ENCODE data around the gene PEX11G.
A peak's percentile ranks its signal among the peaks of the same experiment; 100 is the strongest.

PEX11G gene

DNA sequence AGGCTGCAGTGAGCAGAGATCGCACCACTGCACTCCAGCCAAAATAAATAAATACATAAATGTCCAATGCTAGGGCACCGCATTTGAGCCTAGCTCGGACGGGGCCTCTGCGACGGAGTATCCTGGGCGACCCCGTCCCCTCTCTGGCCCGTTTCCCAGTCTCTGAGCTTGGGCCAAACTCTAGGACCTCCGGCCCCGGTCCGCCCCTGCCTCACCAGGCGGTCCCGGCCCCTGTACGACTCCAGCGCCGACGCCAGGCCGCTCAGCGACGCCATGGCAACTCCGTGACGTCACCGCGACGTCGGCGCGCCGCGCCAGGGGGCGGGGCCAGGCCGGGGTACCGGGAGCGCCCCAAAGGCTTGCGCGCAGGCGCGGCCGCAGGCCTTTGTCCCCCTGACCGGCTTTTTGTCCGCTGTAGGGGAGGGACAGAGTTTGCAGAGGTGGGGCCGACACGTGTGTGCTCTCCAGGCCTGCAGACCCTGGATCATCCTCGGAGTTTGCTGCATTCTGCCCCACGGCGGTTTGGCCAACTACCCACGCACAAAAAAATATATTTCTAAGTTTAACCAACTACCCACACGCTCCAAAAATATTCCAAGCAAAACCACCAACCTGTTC, at the start of gene PEX11G:
Gene PEX11G (minus strand): TSS at position 300 of the 618 bp plus-strand sequence. CDS start 25 bp downstream, at position 275.
- peak; percentile 88 for DNase-seq (ENCODE audit: low spot score)

DNA sequence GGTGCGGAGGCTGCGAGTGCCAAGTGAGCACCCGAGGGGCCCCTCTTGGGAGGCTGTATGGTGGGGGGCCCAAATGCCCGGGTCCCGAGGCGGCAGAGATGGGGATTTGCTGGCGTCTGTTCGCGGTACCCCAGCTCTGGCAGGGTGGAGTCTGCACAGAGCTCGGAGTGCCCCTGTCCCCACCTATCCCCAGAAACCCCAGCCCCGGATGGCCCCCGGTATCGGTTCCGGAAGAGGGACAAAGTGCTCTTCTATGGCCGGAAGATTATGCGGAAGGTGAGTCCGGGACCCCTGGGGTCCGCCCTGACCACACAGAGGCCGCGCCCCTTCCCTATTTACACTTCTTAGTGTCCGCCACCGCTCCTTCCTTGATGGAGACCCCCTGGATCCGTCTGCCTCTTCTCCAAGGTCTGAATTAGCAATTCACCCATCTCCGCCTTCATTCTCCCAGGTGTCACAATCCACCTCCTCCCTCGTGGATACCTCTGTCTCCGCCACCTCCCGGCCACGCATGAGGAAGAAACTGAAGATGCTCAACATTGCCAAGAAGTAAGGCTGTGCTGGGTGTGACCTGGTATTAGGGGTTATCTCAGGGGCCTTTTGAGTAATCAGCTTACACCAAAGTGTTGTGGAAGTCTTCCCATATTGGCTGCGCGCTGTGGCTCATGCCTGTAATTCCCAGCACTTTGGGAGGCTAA, 47.3 kb upstream of the PEX11G start:
- no peak for DNase-seq (ENCODE audit: low spot score)

DNA sequence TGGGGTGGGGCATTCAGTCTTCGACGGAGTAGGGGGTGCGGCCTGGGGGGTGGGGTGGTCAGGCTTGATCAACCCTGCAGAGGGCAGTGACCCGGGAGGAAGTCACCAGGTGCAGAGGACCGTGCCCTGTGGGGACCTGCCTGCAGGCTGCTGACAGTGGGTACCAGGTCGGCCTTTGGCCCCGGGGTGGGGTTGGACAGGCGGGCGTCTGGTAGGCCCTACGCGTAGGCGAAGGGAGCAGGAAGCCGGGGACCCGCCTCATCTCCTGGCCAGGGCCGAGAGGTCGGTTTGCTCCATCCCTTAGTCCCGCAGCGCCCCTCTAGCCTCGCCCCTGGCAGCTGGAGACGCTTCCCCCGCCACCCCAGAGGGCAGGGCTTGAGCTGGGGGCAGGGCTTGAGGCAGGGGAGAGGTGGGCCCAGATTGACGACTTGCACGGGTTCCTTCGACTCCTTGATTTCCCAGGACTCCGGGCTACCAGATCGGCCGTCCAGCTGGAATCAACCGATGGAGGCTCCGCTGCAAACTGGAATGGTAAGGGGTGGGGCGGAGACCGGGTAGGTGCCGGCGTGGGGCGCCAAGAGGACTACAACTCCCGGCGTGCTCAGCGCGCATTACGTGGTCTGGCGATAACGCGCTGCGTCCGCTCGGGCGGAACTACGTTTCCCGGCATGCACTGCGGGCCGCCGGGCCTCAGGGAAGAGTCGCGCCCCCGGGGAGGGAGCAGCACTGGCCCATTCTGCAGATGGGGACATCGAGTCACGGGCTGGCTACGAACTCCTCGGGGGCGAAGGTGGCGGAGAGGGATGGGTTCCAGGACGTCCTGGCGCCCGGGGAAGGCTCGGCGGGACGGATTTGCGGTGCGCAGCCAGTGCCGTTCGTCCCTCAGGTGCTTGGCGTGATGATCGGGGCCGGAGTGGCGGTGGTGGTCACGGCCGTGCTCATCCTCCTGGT, 46.5 kb upstream of the PEX11G start, which contains the start of gene PNPLA6:
Gene PNPLA6 (plus strand): TSS at position 671 of the 951 bp plus-strand sequence. CDS start 72 bp downstream, at position 743.
- peak; percentile 88 for DNase-seq (ENCODE audit: low spot score)

DNA sequence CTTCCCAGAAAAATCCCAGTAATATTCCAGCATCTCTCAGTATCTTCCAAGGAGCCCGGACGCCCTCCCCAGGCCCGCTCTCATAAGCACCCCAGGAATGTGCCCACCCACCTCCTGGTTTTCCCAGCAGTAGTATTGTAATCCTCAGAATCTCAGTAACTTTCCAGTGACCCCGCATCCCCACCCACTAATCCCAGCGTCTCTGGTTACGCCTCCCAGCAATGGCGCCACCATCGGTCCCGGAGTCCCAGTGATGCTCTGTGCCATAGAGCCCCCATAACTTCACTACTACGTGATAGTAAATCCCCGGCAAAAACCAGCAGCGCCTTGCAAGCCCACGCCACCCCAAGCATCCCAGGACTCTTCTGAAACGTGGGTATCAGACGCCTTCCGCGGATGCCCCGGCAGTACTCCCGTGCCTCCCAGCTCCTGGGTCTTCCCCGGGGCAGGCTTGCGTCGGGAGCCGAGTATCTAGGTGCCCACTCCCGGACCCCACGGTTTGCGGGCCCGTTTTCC, 45.8 kb upstream of the PEX11G start:
- peak; percentile 22 for DNase-seq (ENCODE audit: low spot score)

DNA sequence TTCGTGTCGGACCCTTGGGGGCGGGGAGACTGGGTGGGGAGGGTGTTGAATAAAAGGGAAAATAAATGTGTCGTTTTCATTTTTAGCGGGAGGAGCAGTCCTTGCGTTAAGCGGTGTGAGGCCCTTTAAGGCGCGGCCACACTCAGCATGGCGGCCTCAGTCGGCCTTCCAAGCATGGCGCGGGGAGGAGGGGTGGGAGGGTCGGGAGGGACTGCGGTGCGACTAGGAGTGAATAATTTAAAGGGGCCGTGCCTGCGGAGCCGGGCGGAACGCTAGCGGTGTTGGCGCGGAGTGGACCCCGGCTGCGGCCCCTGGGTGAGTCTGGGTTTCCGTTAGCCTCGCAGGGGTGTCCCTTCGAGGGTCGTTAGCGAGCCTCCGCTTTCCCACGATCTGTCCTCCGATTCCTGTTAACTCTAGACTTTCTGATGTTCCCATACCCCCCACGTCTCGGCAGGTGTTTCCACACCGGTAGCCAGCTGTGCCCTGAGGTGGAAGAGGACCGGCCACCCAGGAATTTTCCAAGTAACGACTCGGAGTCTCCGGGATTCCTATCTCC, 45.2 kb upstream of the PEX11G start:
- peak; percentile 87 for DNase-seq (ENCODE audit: low spot score)

DNA sequence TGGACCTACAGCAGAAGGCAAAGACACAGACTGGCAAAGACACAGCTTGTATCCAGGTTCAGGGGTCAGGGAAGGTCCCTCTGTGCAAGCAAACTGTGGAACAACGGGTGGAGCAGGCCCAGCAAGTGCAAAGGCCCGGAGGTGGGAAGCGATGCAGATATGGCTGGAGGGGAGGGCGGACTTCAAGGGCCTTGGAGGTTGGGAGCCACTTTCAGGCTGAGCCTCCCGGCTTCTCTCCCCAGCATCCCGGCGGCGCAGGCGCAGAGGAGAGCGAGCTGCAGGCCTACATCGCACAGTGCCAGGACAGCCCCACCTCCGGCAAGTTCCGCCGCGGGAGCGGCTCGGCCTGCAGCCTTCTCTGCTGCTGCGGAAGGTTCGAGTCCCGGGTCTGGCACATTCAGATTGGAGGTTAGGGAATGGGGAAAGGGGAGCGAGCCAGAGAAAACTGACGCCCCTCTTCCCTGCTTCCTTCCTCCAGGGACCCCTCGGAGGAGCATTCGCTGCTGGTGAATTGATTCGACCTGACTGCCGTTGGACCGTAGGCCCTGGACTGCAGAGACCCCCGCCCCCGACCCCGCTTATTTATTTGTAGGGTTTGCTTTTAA, 44.5 kb upstream of the PEX11G start:
- no peak for DNase-seq (ENCODE audit: low spot score)

DNA sequence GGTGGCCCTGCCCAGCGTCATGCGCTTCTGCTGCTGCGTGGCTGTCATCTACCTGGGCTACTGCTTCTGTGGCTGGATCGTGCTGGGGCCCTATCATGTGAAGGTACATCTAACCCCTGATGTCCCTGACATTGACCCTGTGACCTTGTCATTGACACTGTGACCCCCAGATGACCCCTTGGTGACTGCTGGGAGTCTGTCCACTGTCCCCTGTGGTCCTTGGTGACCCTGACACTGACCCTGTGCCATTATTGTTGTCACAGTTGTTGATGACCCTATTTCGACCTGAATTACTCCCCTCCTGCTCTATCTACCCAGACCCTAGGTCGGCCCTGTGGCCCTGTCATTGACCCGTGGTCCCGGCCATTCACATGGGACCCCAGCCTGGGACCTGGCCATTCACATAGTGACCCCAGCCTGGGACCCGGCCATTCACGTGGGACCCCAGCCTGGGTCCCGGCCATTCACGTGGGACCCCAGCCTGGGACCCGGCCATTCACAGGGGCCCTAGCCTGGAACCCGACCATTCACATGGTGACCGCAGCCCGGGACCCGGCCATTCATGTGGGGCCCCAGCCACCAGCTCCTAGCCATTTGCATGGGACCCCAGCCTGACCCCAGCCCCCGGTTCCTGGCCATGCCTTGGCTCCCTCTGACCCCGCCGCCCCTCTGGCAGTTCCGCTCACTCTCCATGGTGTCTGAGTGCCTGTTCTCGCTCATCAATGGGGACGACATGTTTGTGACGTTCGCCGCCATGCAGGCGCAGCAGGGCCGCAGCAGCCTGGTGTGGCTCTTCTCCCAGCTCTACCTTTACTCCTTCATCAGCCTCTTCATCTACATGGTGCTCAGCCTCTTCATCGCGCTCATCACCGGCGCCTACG, 41.0 kb upstream of the PEX11G start:
- DNase-seq (ENCODE audit: low spot score) = no peak

DNA sequence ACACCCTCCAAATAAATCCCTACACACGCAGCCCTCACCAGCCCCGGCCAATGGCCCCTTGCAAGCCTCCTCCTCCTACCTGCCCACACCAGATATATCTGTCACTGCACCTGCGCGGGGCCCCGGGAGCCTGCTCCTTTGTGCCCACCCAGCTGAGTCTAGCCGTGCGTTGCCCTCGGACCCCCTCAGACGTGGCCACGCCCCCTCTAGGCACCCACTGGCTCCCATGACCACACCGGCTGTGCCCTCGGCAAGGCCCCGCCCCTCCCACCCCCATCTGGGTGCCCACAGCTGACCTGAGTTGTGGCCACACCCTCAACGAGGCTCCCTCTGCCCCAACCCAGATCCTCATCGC, 40.4 kb upstream of the PEX11G start:
- DNase-seq (ENCODE audit: low spot score) = no peak

DNA sequence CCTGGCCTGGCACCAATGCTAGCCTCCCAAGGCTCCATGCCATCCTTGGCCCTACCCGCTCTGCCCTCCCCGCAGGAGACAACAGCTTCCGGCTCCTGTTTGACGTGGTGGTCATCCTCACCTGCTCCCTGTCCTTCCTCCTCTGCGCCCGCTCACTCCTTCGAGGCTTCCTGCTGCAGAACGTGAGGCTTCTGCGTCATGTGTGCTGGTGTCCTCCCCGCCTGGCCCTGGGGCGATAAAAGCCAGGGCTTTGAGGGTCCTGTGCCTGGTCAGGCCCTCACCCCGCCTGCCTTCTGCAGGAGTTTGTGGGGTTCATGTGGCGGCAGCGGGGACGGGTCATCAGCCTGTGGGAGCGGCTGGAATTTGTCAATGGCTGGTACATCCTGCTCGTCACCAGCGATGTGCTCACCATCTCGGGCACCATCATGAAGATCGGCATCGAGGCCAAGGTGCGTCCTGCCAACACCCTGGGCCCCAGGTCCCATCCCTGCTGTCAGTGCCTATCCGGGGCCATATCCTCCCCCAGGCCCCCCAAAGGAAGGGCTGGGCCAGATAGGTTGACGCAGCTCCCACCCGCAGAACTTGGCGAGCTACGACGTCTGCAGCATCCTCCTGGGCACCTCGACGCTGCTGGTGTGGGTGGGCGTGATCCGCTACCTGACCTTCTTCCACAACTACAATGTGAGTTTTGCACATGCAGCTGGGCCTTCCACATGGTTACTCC, 39.8 kb upstream of the PEX11G start:
- DNase-seq (ENCODE audit: low spot score) = no peak

DNA sequence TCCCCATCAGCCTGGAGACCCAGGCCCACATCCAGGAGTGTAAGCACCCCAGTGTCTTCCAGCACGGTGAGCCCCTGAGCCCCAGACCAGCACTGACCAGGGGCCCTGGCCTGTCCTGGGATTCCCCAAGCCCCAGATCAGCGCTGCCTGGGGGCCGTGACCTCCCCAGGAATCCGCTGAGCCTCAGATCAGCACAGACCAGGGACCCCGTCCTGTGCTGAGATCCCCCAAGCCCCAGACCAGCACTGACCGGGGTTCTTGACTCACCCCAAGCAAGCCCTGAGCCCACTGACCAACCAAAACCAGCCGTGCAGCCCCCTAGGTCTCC, 39.3 kb upstream of the PEX11G start:
- no peak for DNase-seq (ENCODE audit: low spot score)

DNA sequence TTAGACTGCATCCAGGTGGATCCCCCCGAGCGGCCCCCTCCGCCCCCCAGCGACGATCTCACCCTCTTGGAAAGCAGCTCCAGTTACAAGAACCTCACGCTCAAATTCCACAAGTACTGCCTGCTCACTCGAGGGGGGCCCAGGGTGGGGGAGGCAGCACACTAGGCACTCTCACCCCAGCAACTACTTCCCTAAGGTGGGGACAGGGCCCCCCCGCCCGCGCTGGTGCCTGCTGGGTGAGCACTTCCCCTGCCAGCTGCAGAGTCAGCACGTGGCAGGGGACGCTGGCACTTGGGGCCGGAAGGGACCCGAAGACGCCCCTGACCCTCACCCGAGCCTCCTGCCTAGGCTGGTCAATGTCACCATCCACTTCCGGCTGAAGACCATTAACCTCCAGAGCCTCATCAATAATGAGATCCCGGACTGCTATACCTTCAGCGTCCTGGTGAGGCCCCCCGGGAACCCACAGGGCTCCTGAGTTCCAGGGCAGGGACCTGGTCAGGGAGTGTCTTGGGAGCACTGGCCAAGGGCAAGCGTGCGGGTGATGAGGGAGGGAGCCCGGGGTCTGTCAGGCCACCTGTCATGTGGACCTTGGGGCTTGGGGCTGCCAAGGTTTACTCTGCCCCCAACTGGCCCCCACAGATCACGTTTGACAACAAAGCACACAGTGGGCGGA, 38.8 kb upstream of the PEX11G start:
- DNase-seq (ENCODE audit: low spot score) = no peak

DNA sequence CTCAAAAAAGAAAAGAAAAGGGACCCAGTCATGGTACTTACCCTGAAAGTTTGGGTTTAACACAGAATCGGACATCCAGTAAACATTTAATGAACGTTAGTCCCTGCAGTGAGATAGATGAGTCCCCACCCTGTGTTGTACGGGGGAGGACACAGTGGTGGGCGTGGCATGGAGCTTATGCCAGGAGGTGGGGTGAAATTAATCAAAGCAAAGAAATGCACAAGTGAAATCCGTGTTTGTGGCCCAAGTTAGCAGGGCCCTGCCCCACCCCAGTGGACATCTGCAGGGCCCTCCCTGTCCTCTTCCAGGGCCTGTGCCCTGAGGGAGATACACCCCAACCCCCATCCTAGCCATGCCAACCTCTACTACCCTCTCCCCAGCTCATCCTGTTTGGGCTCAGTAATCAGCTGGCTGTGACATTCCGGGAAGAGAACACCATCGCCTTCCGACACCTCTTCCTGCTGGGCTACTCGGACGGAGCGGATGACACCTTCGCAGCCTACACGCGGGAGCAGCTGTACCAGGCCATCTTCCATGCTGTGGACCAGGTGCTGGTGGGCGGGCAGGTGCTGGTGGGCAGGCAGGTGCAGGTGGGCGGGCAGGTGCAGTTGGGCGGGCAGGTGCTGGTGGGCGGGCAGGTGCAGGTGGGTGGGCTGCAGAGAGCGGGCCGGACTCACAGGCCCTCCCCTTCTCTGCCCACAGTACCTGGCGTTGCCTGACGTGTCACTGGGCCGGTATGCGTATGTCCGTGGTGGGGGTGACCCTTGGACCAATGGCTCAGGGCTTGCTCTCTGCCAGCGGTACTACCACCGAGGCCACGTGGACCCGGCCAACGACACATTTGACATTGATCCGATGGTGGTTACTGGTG, 37.5 kb upstream of the PEX11G start:
- no peak for DNase-seq (ENCODE audit: low spot score)

DNA sequence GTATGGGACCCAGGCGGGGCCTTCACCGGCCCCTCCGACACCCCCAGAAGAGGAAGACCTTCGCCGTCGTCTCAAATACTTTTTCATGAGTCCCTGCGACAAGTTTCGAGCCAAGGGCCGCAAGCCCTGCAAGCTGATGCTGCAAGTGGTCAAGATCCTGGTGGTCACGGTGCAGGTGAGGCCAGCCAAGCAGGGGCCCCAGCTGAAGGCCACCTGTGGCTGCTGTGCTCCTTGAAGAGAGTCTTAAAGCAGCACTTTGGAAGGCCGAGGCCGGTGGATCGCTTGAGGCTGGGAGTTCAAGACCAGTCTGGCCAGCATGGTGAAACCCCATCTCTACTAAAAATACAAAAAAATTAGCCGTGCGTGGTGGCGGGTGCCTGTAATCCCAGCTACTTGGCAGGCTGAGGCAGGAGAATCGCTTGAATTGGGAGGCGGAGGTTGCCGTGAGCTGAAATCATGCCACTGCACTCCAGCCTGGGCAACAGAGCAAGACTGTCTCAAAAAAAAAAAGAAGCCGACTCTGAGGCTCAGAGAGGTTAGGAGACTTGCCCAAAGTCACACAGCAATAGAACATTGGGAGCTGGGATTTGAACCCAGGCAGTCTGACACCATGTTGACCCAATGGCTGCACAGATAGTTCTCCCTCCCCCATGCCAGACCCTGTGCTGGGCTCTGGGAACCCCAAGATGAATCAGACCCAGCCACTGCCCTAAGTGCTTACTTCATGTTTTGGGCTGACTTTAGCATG, 36.3 kb upstream of the PEX11G start:
- no peak for DNase-seq (ENCODE audit: low spot score)

DNA sequence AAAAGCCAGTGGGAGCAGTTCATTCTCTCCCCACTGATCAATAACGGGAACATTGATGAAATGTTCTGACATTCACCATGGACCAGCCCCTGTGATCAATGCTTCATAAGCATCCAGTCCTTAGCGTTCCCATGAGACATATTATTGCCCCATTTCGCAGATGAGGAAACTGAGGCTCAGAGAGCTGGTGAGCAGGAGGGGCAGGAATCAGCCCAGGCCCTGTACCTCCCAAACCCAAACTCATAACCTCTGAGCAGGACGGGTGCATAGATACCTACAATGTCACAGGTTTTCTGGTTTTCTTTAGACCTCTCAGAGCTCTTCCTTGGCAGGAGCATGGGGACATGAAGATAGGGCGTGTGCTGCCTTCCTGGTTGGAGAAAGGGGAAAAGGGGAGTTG, 35.7 kb upstream of the PEX11G start:
- DNase-seq (ENCODE audit: low spot score) = no peak

DNA sequence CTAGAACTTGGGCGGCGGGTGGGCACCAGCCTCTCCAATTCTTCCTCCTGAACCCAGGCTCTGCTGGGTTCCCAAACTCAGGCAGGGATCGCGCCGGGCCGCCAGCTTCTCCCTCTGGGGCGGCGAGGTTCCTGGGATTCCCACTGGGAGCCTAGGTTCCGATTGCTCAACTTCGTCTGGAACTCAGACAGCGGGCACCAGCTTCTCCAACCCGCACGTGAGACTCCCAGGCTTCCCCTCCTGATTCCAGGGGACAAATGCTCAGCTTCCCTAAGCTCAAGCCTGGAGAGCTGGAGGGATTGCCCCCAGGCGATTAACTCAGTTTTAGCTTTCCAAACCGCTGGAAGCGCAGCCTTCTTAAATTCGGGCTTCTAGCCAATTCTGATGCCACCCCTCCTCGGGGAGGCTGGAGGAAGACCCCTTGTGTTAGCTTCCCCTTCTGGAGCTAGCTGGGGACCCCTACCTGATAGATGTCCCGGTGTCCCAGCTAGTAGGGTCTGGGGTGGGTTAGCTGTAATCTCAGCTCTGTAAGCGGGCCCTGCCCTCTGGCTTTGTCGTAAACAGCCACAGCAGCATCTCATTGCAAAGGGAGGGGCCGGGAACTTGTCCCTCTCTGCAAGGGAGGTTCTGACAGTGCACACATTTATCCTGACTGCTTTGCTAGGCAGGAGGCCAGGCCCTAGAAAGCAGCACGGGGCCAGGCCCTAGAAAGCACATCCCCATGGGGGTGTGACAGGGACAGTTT, 34.3 kb upstream of the PEX11G start:
- no peak for DNase-seq (ENCODE audit: low spot score)

DNA sequence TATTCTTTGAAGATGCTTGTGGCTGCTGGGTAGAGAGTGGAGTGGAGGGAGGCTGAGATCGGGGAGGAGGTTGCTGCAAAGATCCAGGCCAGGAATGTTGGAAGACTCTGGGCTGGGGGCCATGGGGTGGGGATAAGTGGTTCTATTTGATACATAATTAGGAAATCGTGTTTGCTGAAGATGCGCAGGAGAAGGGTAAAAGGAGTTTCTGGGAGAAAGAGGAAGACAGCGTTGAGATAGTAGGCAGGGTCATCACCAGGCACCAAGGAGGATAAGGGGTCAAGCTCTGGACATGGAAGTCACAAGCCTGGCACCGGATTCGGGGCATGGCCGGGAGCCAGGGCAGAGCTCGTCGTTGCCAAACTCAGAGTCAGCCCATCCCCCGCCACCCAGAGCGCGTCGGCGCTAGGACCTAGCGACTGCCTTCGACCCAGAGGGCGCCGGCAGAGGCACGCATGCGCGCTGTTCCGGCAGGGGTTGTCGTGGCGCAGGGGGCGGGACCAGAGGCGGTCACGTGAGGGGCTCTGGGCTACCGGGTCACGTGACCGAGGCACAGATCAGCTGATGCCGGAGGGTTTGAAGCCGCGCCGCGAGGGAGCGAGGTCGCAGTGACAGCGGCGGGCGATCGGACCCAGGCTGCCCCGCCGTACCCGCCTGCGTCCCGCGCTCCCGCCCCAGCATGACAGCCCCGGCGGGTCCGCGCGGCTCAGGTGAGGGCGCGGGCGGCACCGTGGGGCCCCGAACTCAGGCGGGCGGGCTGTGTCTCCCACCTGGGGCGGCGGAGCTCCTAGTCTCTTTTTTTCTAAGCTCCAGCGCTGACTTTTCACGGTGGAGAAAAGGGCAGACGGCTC, 33.5 kb upstream of the PEX11G start, which contains the start of gene MCOLN1:
Gene MCOLN1 (plus strand): TSS at position 553 of the 851 bp plus-strand sequence. CDS start 127 bp downstream, at position 680.
- DNase-seq (ENCODE audit: low spot score) = peak; percentile 99

Data from CD4-positive, alpha-beta T cell treated with Interleukin-15 for 4 hours (primary cell).